ENCODE measurements around the gene IFNL1. TPM values are rescaled to one million over a fixed set of nuclear protein-coding genes. Genes with fewer than 3 reads are reported as not detected.

The IFNL1 gene
- total and polyA plus RNA-seq, 2 donors: 0.21 TPM; not detected in 1

- Histone ChIP-seq H3K36me3 (ENCODE audit: control insufficient read depth in 2 of 2, insufficient read depth in 2 of 2, low read length in 1 of 2) (no peaks in the 10 kb centered on the region), H3K9me3 (ENCODE audit: control insufficient read depth in 2 of 2, insufficient read depth in 1 of 2, low read length in 1 of 2) (no peaks in the 10 kb centered on the region), H3K4me1 (ENCODE audit: control insufficient read depth in 2 of 2, insufficient read depth in 2 of 2, low read length in 2 of 2) (no peaks in the 10 kb centered on the region), H3K27ac (ENCODE audit: low read depth in 1 of 2, low read length in 1 of 2) (no peak overlapping the region), H3K27me3 (ENCODE audit: control insufficient read depth in 2 of 2, insufficient read depth in 1 of 2, low read length in 1 of 2) (peaks cover 0 to 18% of the 10 kb centered on the region in 2 donors), H3K4me3 (ENCODE audit: low read length in 2 of 2) (no peak overlapping the region)
- WGBS: 91% methylated on average over 4 of the region's 4 CpGs
- DNase-seq (ENCODE audit: low read depth in 6 of 9, low spot score in 9 of 9): no peak
Observed at GRCh38 chr19:39293394-39293793, 2.8 kb upstream of the IFNL1 start.

- no peaks in the 10 kb centered on the region for H3K36me3 ChIP-seq (ENCODE audit: control insufficient read depth in 2 of 2, insufficient read depth in 2 of 2, low read length in 1 of 2)
- WGBS: 90% methylated on average over 4 of the region's 4 CpGs
- no peak overlapping the region for H3K4me3 ChIP-seq (ENCODE audit: low read length in 2 of 2)
- H3K4me1 ChIP-seq (ENCODE audit: control insufficient read depth in 2 of 2, insufficient read depth in 2 of 2, low read length in 2 of 2): no peaks in the 10 kb centered on the region
- no peaks in the 10 kb centered on the region for H3K9me3 ChIP-seq (ENCODE audit: control insufficient read depth in 2 of 2, insufficient read depth in 1 of 2, low read length in 1 of 2)
- DNase-seq (ENCODE audit: low read depth in 6 of 9, low spot score in 9 of 9): no peak
- no peak overlapping the region for H3K27ac ChIP-seq (ENCODE audit: low read depth in 1 of 2, low read length in 1 of 2)
- peaks cover 0 to 7% of the 10 kb centered on the region in 2 donors for H3K27me3 ChIP-seq (ENCODE audit: control insufficient read depth in 2 of 2, insufficient read depth in 1 of 2, low read length in 1 of 2)
Observed at GRCh38 chr19:39296906-39297305, 699 bp downstream of the IFNL1 start.

- H3K4me1 ChIP-seq (ENCODE audit: control insufficient read depth in 2 of 2, insufficient read depth in 2 of 2, low read length in 2 of 2): no peaks in the 10 kb centered on the region
- H3K27me3 ChIP-seq (ENCODE audit: control insufficient read depth in 2 of 2, insufficient read depth in 1 of 2, low read length in 1 of 2): peaks cover 0 to 9% of the 10 kb centered on the region in 2 donors
- no peak overlapping the region for H3K27ac ChIP-seq (ENCODE audit: low read depth in 1 of 2, low read length in 1 of 2)
- WGBS: 42% methylated on average over 17 of the region's 17 CpGs
- DNase-seq (ENCODE audit: low read depth in 6 of 9, low spot score in 9 of 9): no peak
- no peaks in the 10 kb centered on the region for H3K36me3 ChIP-seq (ENCODE audit: control insufficient read depth in 2 of 2, insufficient read depth in 2 of 2, low read length in 1 of 2)
- H3K9me3 ChIP-seq (ENCODE audit: control insufficient read depth in 2 of 2, insufficient read depth in 1 of 2, low read length in 1 of 2): no peaks in the 10 kb centered on the region
- no peak overlapping the region for H3K4me3 ChIP-seq (ENCODE audit: low read length in 2 of 2)
Observed at GRCh38 chr19:39297931-39298634, 1.9 kb downstream of the IFNL1 start.

- H3K36me3 ChIP-seq (ENCODE audit: control insufficient read depth in 2 of 2, insufficient read depth in 2 of 2, low read length in 1 of 2): no peaks in the 10 kb centered on the region
- H3K9me3 ChIP-seq (ENCODE audit: control insufficient read depth in 2 of 2, insufficient read depth in 1 of 2, low read length in 1 of 2): no peaks in the 10 kb centered on the region
- H3K27me3 ChIP-seq (ENCODE audit: control insufficient read depth in 2 of 2, insufficient read depth in 1 of 2, low read length in 1 of 2): peaks cover 0 to 18% of the 10 kb centered on the region in 2 donors
- no peaks in the 10 kb centered on the region for H3K4me1 ChIP-seq (ENCODE audit: control insufficient read depth in 2 of 2, insufficient read depth in 2 of 2, low read length in 2 of 2)
- no peak overlapping the region for H3K4me3 ChIP-seq (ENCODE audit: low read length in 2 of 2)
- no peak overlapping the region for H3K27ac ChIP-seq (ENCODE audit: low read depth in 1 of 2, low read length in 1 of 2)
- DNase-seq (ENCODE audit: low read depth in 6 of 9, low spot score in 9 of 9): no peak
- WGBS: 60% methylated on average over 9 of the region's 9 CpGs
Observed at GRCh38 chr19:39299404-39299803, 3.2 kb downstream of the IFNL1 start.

GRCh38 chr19:39299832-39300231 is 3.6 kb downstream of the IFNL1 start:
- Histone ChIP-seq H3K4me1 (ENCODE audit: control insufficient read depth in 2 of 2, insufficient read depth in 2 of 2, low read length in 2 of 2) (no peaks in the 10 kb centered on the region), H3K27ac (ENCODE audit: low read depth in 1 of 2, low read length in 1 of 2) (no peak overlapping the region), H3K9me3 (ENCODE audit: control insufficient read depth in 2 of 2, insufficient read depth in 1 of 2, low read length in 1 of 2) (no peaks in the 10 kb centered on the region), H3K4me3 (ENCODE audit: low read length in 2 of 2) (no peak overlapping the region), H3K36me3 (ENCODE audit: control insufficient read depth in 2 of 2, insufficient read depth in 2 of 2, low read length in 1 of 2) (no peaks in the 10 kb centered on the region), H3K27me3 (ENCODE audit: control insufficient read depth in 2 of 2, insufficient read depth in 1 of 2, low read length in 1 of 2) (peaks cover 0 to 22% of the 10 kb centered on the region in 2 donors)
- 97% methylated on average over 10 of the region's 10 CpGs for WGBS
- DNase-seq (ENCODE audit: low read depth in 6 of 9, low spot score in 9 of 9): no peak

- WGBS: 93% methylated on average over 4 of the region's 4 CpGs
- H3K27ac ChIP-seq (ENCODE audit: low read depth in 1 of 2, low read length in 1 of 2): no peak overlapping the region
- no peaks in the 10 kb centered on the region for H3K36me3 ChIP-seq (ENCODE audit: control insufficient read depth in 2 of 2, insufficient read depth in 2 of 2, low read length in 1 of 2)
- H3K4me1 ChIP-seq (ENCODE audit: control insufficient read depth in 2 of 2, insufficient read depth in 2 of 2, low read length in 2 of 2): no peaks in the 10 kb centered on the region
- no peak for DNase-seq (ENCODE audit: low read depth in 6 of 9, low spot score in 9 of 9)
- no peaks in the 10 kb centered on the region for H3K9me3 ChIP-seq (ENCODE audit: control insufficient read depth in 2 of 2, insufficient read depth in 1 of 2, low read length in 1 of 2)
- H3K27me3 ChIP-seq (ENCODE audit: control insufficient read depth in 2 of 2, insufficient read depth in 1 of 2, low read length in 1 of 2): peaks cover 0 to 34% of the 10 kb centered on the region in 2 donors
- no peak overlapping the region for H3K4me3 ChIP-seq (ENCODE audit: low read length in 2 of 2)
Observed at GRCh38 chr19:39301021-39301420, 4.8 kb downstream of the IFNL1 start.

DNA sequence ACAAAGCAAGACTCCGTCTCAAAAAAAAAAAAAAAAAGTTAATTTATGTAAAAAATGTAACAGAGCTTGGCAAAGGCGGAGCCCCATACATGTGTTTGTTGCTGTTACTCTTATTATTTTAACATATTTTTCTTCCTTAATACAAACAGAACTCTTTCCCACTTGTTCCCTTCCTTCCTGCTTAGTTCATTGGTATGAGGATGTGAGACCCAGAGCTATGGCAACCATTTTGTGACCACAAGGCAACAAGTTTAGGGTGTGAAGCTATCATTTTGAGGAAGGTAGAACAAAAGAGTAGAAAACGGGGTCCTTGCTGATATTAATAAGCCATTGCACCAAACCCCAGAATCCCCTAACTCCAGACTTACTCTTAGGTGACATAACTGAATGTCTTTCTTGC is 5.4 kb downstream of the IFNL1 start:
- no peaks in the 10 kb centered on the region for H3K9me3 ChIP-seq (ENCODE audit: control insufficient read depth in 2 of 2, insufficient read depth in 1 of 2, low read length in 1 of 2)
- H3K36me3 ChIP-seq (ENCODE audit: control insufficient read depth in 2 of 2, insufficient read depth in 2 of 2, low read length in 1 of 2): no peaks in the 10 kb centered on the region
- peaks cover 0 to 35% of the 10 kb centered on the region in 2 donors for H3K27me3 ChIP-seq (ENCODE audit: control insufficient read depth in 2 of 2, insufficient read depth in 1 of 2, low read length in 1 of 2)
- 92% methylated on average over 3 of the region's 3 CpGs for WGBS
- H3K27ac ChIP-seq (ENCODE audit: low read depth in 1 of 2, low read length in 1 of 2): no peak overlapping the region
- no peak for DNase-seq (ENCODE audit: low read depth in 6 of 9, low spot score in 9 of 9)
- no peak overlapping the region for H3K4me3 ChIP-seq (ENCODE audit: low read length in 2 of 2)
- H3K4me1 ChIP-seq (ENCODE audit: control insufficient read depth in 2 of 2, insufficient read depth in 2 of 2, low read length in 2 of 2): no peaks in the 10 kb centered on the region

- no peak for DNase-seq (ENCODE audit: low read depth in 6 of 9, low spot score in 9 of 9)
- Histone ChIP-seq H3K27ac (ENCODE audit: low read depth in 1 of 2, low read length in 1 of 2) (no peak overlapping the region), H3K27me3 (ENCODE audit: control insufficient read depth in 2 of 2, insufficient read depth in 1 of 2, low read length in 1 of 2) (peaks cover 0 to 52% of the 10 kb centered on the region in 2 donors), H3K9me3 (ENCODE audit: control insufficient read depth in 2 of 2, insufficient read depth in 1 of 2, low read length in 1 of 2) (no peaks in the 10 kb centered on the region), H3K4me3 (ENCODE audit: low read length in 2 of 2) (no peak overlapping the region), H3K36me3 (ENCODE audit: control insufficient read depth in 2 of 2, insufficient read depth in 2 of 2, low read length in 1 of 2) (peaks cover 0 to 13% of the 10 kb centered on the region in 2 donors), H3K4me1 (ENCODE audit: control insufficient read depth in 2 of 2, insufficient read depth in 2 of 2, low read length in 2 of 2) (peaks cover 0 to 11% of the 10 kb centered on the region in 2 donors)
- WGBS: 90% methylated on average over 10 of the region's 10 CpGs
Observed at GRCh38 chr19:39303373-39304184, 7.4 kb downstream of the IFNL1 start.

DNA sequence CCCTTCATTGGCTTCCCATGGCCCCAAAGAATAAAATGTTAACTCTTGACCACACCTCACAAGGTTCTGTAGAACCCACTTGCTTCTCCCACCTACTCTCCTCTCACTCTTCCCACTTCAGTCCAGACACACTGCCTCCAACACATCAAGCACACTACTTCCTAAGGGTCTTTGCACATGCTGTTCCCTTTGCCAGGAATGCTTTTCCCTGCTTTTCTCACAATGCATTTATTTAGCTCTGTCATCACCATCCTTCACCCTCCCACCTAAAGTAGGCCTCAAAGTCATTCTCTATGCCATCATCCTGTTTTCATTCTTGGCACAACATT is 7.9 kb downstream of the IFNL1 start:
- peaks cover 0 to 58% of the 10 kb centered on the region in 2 donors for H3K27me3 ChIP-seq (ENCODE audit: control insufficient read depth in 2 of 2, insufficient read depth in 1 of 2, low read length in 1 of 2)
- no peak overlapping the region for H3K4me3 ChIP-seq (ENCODE audit: low read length in 2 of 2)
- H3K36me3 ChIP-seq (ENCODE audit: control insufficient read depth in 2 of 2, insufficient read depth in 2 of 2, low read length in 1 of 2): peaks cover 0 to 13% of the 10 kb centered on the region in 2 donors
- H3K9me3 ChIP-seq (ENCODE audit: control insufficient read depth in 2 of 2, insufficient read depth in 1 of 2, low read length in 1 of 2): no peaks in the 10 kb centered on the region
- H3K27ac ChIP-seq (ENCODE audit: low read depth in 1 of 2, low read length in 1 of 2): no peak overlapping the region
- DNase-seq (ENCODE audit: low read depth in 6 of 9, low spot score in 9 of 9): no peak
- peaks cover 0 to 11% of the 10 kb centered on the region in 2 donors for H3K4me1 ChIP-seq (ENCODE audit: control insufficient read depth in 2 of 2, insufficient read depth in 2 of 2, low read length in 2 of 2)

All from thymus (tissue), 11 donors.